ENCODE measurements around the gene PSD2. TPM values are rescaled to one million over a fixed set of nuclear protein-coding genes. Genes with fewer than 3 reads are reported as not detected.

The PSD2 gene
- total RNA-seq, 2 donors from 2014 or later, result 0.05 to 0.11 TPM

- no peak for TF ChIP-seq CTCF (IDR thresholded peaks at IDR 0.05)
These were observed 61.1 kb downstream of the PSD2 start for GRCh38 chr5:139856714-139857113.

GRCh38 chr5:139859013-139859412 lies 63.4 kb downstream of the PSD2 start:
- Histone ChIP-seq H3K27me3 (no peaks in the 10 kb centered on the region), H3K36me3 (no peaks in the 10 kb centered on the region), H3K27ac (no peak overlapping the region), H3K4me3 (no peak overlapping the region), H3K9me3 (no peaks in the 10 kb centered on the region), H3K9ac (ENCODE audit: low read depth in 2 of 2, low read length in 2 of 2) (no peak overlapping the region), H3K4me1 (no peaks in the 10 kb centered on the region)
- no peak for DNase-seq
- intact Hi-C loops (cut with DNase I), result no loop called here
- no peak for TF ChIP-seq CTCF (IDR thresholded peaks at IDR 0.05)

More at GRCh38 chr5:139856714-139857113, 61.1 kb downstream of the PSD2 start:
- Histone ChIP-seq H3K27ac (no peak overlapping the region), H3K36me3 (no peaks in the 10 kb centered on the region), H3K4me1 (no peaks in the 10 kb centered on the region), H3K9ac (ENCODE audit: low read depth in 2 of 2, low read length in 2 of 2) (no peak overlapping the region), H3K9me3 (no peaks in the 10 kb centered on the region), H3K27me3 (no peaks in the 10 kb centered on the region), H3K4me3 (no peak overlapping the region)
- intact Hi-C loops (cut with DNase I), result no loop called here
- no peak for DNase-seq

GRCh38 chr5:139861021-139861888 lies 65.6 kb downstream of the PSD2 start:
- TF ChIP-seq CTCF (IDR thresholded peaks at IDR 0.05), result no peak
- Histone ChIP-seq H3K36me3 (no peaks in the 10 kb centered on the region), H3K9ac (ENCODE audit: low read depth in 2 of 2, low read length in 2 of 2) (no peak overlapping the region), H3K27me3 (no peaks in the 10 kb centered on the region), H3K27ac (no peak overlapping the region), H3K4me1 (no peaks in the 10 kb centered on the region), H3K4me3 (no peak overlapping the region), H3K9me3 (no peaks in the 10 kb centered on the region)
- intact Hi-C loops (cut with DNase I), result loop anchor here (5.0 to 10.0 kb wide), 2 partner anchors 74 to 104 kb away; no protein-coding TSS in a partner anchor
- DNase-seq, result no peak

- H3K4me3 ChIP-seq, result no peak overlapping the region
- no peak overlapping the region for H3K27ac ChIP-seq
- no peaks in the 10 kb centered on the region for H3K36me3 ChIP-seq
- TF ChIP-seq CTCF (IDR thresholded peaks at IDR 0.05), result no peak
- no peak for DNase-seq
- no peaks in the 10 kb centered on the region for H3K4me1 ChIP-seq
- H3K27me3 ChIP-seq, result no peaks in the 10 kb centered on the region
- H3K9ac ChIP-seq (ENCODE audit: low read depth in 2 of 2, low read length in 2 of 2), result no peak overlapping the region
- H3K9me3 ChIP-seq, result no peaks in the 10 kb centered on the region
- intact Hi-C loops (cut with DNase I), result loop anchor here (5.0 to 10.0 kb wide), 2 partner anchors 75 to 103 kb away; no protein-coding TSS in a partner anchor
These were observed 66.2 kb downstream of the PSD2 start for GRCh38 chr5:139861889-139862207.

GRCh38 chr5:139862313-139862712 lies 66.7 kb downstream of the PSD2 start:
- no peak for TF ChIP-seq CTCF (IDR thresholded peaks at IDR 0.05)
- no peaks in the 10 kb centered on the region for H3K27me3 ChIP-seq
- no peaks in the 10 kb centered on the region for H3K4me1 ChIP-seq
- H3K9ac ChIP-seq (ENCODE audit: low read depth in 2 of 2, low read length in 2 of 2), result no peak overlapping the region
- no peak overlapping the region for H3K27ac ChIP-seq
- H3K36me3 ChIP-seq, result no peaks in the 10 kb centered on the region
- DNase-seq, result no peak
- intact Hi-C loops (cut with DNase I), result loop anchor here (5.0 to 10.0 kb wide), 2 partner anchors 75 to 102 kb away; no protein-coding TSS in a partner anchor
- H3K9me3 ChIP-seq, result no peaks in the 10 kb centered on the region
- H3K4me3 ChIP-seq, result no peak overlapping the region

Data from colonic mucosa (tissue), 4 donors.